K562 (cell line): ENCODE results near the gene LHPP. TPM values are rescaled to one million over a fixed set of nuclear protein-coding genes. Genes with fewer than 3 reads are reported as not detected.
A peak's percentile ranks its signal among the peaks of the same experiment; 100 is the strongest.

Experiments used
- DDX20 ChIP-seq: fragments of 450-650 bp; IDR thresholded peaks from 2 replicates; pipeline ENCODE4 v1.6.1; 2016; ENCODE audit warnings: missing genetic modification characterization, low read depth, mild to moderate bottlenecking, missing compliant biosample characterization, moderate library complexity
- EP300 ChIP-seq: IDR thresholded peaks from 2 replicates; pipeline ENCODE4 v1.6.1; 2012; ENCODE audit warnings: low read length, improper control_type of control experiment
- GATAD2A ChIP-seq: fragments of 450-650 bp; IDR thresholded peaks from 2 replicates; pipeline ENCODE4 v1.6.1; 2017
- MEF2A ChIP-seq: IDR thresholded peaks from 2 replicates; pipeline ENCODE4 v1.6.1; 2011; ENCODE audit warnings: low read depth, mild to moderate bottlenecking, low read length, moderate library complexity; ENCODE audit not compliant: control insufficient read depth
- MTA2 ChIP-seq: fragments of 450-650 bp; IDR thresholded peaks from 2 replicates; pipeline ENCODE4 v1.6.1; 2016; ENCODE audit warnings: low read depth
- NCOR1 ChIP-seq: fragments of 450-650 bp; IDR thresholded peaks from 2 replicates; pipeline ENCODE4 v1.6.1; 2016; ENCODE audit warnings: mild to moderate bottlenecking, moderate library complexity
- NONO ChIP-seq, 2 experiments: fragments of 200-400 bp in 1 of 2; fragments of 450-650 bp in 1 of 2; formaldehyde crosslinking in 1 of 2; IDR thresholded peaks; 2 replicates each; pipeline ENCODE4 v1.6.1; 2017; ENCODE audit warnings: low read depth in 2 of 2, mild to moderate bottlenecking in 2 of 2, moderate library complexity in 2 of 2, low read length in 1 of 2
- TRIM24 ChIP-seq, 2 experiments: fragments of 450-650 bp; IDR thresholded peaks; 2 replicates each; pipeline ENCODE4 v1.6.1; 2016
- ZNF12 ChIP-seq: sonication (generic); formaldehyde crosslinking; IDR thresholded peaks from 2 replicates; pipeline ENCODE4 v1.4.0; 2020; ENCODE audit warnings: mild to moderate bottlenecking, missing genetic modification reagents
- ZNF408 ChIP-seq: fragments of 250-450 bp; sonication (Bioruptor Pico); IDR thresholded peaks from 2 replicates; pipeline ENCODE4 v1.4.0; 2020; ENCODE audit warnings: low read depth, mild to moderate bottlenecking, moderate library complexity
- ZNF551 ChIP-seq: fragments of 250-450 bp; sonication (Bioruptor Pico); IDR thresholded peaks from 2 replicates; pipeline ENCODE4 v1.5.0; 2021; ENCODE audit warnings: mild to moderate bottlenecking, moderate library complexity
- ZNF717 ChIP-seq: fragments of 250-450 bp; sonication (Bioruptor Pico); IDR thresholded peaks from 2 replicates; pipeline ENCODE4 v1.5.0; 2021
- polyA plus RNA-seq, 8 experiments: library from polyadenylated mRNA; depleted of rRNA in 4 of 8; stranded (reverse) in 5 of 8; unstranded in 3 of 8; fragments of >200 nt; fragmentation: Nextera tagmentation in 2 of 8; fragmentation: Illumina TruSeq in 1 of 8; extraction: Ambion mirVana in 2 of 8; extraction: Trizol in 1 of 8; gene quantifications; 2 replicates each; pipeline versions ENCODE4 v1.2.1 to v1.2.3, GENCODE V29; 2011 to 2014; ENCODE audit warnings: inconsistent platforms in 1 of 8, missing spikeins in 1 of 8
- total RNA-seq, 7 experiments: library from RNA; depleted of rRNA in 6 of 7; stranded (reverse); fragments of >200 nt in 6 of 7; fragmentation: Illumina TruSeq in 2 of 7; extraction: Trizol in 2 of 7; gene quantifications; 2 replicates each; pipeline versions ENCODE4 v1.2.1 to v1.2.3, GENCODE V29; 2011 to 2021; ENCODE audit warnings: low replicate concordance in 1 of 7
- TF ChIP-seq, protein P1 (sequence below): fragments of 200-400 bp; formaldehyde crosslinking; IDR thresholded peaks from 2 replicates; pipeline ENCODE4 v1.6.1; 2017; ENCODE audit warnings: mild to moderate bottlenecking, low read depth, low read length, moderate library complexity
- TF ChIP-seq, protein P2 (sequence below): fragments of 250-450 bp; sonication (Bioruptor Pico); IDR thresholded peaks from 2 replicates; pipeline ENCODE4 v1.5.0; 2021; ENCODE audit warnings: mild to moderate bottlenecking, borderline replicate concordance
- TF ChIP-seq, protein P3 (sequence below): fragments of 250-450 bp; sonication (Bioruptor Pico); IDR thresholded peaks from 2 replicates; pipeline ENCODE4 v1.5.0; 2021

The LHPP gene
- total and polyA plus RNA-seq, 9 of the 15 experiments (the other 6 are each of a cell fraction or from before 2014, with no cell fraction given), result 0.34 to 7.4 (median 3.0) TPM

DNA sequence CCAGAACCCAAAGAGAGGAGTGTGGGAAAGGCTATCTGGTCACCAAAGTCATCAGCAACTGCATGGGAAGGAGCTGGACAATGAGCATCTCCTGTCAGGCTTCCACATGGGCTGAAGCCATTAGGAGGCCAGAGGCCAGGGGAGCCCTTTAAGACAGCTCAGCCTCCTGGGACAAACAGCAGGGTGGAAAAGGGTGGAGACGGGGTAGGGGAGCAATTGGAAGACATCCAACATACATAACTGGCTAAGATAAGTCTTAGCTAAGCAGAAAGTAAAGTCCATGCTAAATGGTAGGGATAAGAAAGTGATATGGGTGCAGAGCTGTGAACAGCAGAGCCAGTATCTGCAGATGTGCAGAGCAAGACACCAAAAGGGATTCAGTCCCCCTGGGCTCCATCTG lies 41.4 kb upstream of the LHPP start (continued):
- TF ChIP-seq, protein P1, sequence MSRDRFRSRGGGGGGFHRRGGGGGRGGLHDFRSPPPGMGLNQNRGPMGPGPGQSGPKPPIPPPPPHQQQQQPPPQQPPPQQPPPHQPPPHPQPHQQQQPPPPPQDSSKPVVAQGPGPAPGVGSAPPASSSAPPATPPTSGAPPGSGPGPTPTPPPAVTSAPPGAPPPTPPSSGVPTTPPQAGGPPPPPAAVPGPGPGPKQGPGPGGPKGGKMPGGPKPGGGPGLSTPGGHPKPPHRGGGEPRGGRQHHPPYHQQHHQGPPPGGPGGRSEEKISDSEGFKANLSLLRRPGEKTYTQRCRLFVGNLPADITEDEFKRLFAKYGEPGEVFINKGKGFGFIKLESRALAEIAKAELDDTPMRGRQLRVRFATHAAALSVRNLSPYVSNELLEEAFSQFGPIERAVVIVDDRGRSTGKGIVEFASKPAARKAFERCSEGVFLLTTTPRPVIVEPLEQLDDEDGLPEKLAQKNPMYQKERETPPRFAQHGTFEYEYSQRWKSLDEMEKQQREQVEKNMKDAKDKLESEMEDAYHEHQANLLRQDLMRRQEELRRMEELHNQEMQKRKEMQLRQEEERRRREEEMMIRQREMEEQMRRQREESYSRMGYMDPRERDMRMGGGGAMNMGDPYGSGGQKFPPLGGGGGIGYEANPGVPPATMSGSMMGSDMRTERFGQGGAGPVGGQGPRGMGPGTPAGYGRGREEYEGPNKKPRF, result no peak
- no peak for TF ChIP-seq NONO (IDR thresholded peaks at IDR 0.05; ENCODE audit: low read depth in 2 of 2, low read length in 1 of 2)
- no peak for TF ChIP-seq ZNF408 (CRISPR knock-in tag)
- TF ChIP-seq TRIM24 (IDR thresholded peaks at IDR 0.05), result peak in 1 of 2 experiments; percentile 47; a peak in 1 of 4 replicates
- no peak for TF ChIP-seq ZNF12 (CRISPR knock-in tag)
- no peak for TF ChIP-seq MTA2
- TF ChIP-seq EP300, result peak; percentile 49; the same call in 1 of the 2 replicates
- TF ChIP-seq GATAD2A, result no peak
- TF ChIP-seq ZNF551, result no peak
- TF ChIP-seq, protein P2, sequence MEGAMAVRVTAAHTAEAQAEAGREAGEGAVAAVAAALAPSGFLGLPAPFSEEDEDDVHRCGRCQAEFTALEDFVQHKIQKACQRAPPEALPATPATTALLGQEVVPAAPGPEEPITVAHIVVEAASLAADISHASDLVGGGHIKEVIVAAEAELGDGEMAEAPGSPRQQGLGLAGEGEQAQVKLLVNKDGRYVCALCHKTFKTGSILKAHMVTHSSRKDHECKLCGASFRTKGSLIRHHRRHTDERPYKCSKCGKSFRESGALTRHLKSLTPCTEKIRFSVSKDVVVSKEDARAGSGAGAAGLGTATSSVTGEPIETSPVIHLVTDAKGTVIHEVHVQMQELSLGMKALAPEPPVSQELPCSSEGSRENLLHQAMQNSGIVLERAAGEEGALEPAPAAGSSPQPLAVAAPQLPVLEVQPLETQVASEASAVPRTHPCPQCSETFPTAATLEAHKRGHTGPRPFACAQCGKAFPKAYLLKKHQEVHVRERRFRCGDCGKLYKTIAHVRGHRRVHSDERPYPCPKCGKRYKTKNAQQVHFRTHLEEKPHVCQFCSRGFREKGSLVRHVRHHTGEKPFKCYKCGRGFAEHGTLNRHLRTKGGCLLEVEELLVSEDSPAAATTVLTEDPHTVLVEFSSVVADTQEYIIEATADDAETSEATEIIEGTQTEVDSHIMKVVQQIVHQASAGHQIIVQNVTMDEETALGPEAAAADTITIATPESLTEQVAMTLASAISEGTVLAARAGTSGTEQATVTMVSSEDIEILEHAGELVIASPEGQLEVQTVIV (CRISPR knock-in tag), result no peak
- peak; percentile 53 for TF ChIP-seq NCOR1
- no peak for TF ChIP-seq ZNF717 (CRISPR knock-in tag)
- no peak for TF ChIP-seq MEF2A
- no peak for TF ChIP-seq DDX20 (tag)
- TF ChIP-seq, protein P3, sequence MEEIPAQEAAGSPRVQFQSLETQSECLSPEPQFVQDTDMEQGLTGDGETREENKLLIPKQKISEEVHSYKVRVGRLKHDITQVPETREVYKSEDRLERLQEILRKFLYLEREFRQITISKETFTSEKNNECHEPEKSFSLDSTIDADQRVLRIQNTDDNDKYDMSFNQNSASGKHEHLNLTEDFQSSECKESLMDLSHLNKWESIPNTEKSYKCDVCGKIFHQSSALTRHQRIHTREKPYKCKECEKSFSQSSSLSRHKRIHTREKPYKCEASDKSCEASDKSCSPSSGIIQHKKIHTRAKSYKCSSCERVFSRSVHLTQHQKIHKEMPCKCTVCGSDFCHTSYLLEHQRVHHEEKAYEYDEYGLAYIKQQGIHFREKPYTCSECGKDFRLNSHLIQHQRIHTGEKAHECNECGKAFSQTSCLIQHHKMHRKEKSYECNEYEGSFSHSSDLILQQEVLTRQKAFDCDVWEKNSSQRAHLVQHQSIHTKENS (CRISPR knock-in tag), result no peak
- TF ChIP-seq, all 486 proteins: peak for 23
